ENCODE results near the gene RS1. TPM values are rescaled to one million over a fixed set of nuclear protein-coding genes. Genes with fewer than 3 reads are reported as not detected.
A peak's percentile ranks its signal among the peaks of the same experiment; 100 is the strongest.

The RS1 gene
- total RNA-seq, 1 experiment from 2014 or later, result not detected

DNA sequence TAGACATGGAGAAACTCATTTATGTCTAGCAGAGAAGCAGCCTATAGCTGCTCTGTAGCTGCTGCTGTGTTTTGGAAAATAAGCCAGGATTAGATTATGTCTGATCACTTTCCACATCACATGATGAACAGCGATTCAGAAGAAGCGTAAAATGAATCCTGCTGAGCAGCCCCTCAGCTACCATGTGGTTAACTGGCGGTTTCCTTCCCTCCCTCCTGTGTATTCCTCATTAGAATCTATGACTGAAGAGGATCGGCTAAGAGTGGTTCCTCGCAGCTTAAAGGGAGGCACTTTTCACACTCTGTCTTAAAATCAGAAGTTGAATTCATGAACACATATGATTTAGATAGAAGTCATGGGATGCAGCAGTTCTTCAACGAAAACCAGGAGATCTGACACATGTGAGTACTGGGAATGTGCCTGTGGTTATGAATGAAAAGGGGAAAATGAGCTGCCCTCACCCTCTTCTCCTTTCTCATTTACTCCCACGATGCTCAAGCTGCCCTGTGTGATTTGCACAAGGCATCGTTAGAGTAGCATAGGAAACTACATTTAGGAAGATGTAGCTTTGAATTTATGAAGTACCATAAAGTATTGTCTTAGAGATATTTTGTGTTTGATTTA lies 35.6 kb upstream of the RS1 start, which contains the start of gene PPEF1:
Gene PPEF1 (plus strand): TSS at position 220 of the 624 bp plus-strand sequence. CDS start 136 bp downstream, at position 356.
- BruUV-seq (replicated peaks), result no TSS peak
- Mint-ChIP-seq H3K27me3 (ENCODE audit: unreplicated experiment) (no peaks in the 10 kb centered on the region), H3K4me1 (ENCODE audit: low read depth, unreplicated experiment) (peaks cover 1% of the 10 kb centered on the region), H3K4me3 (ENCODE audit: low read depth, unreplicated experiment) (no peak within 1 kb of the TSS), H3K36me3 (ENCODE audit: insufficient read depth, unreplicated experiment) (peaks cover 5% of the 10 kb centered on the region), H3K9me3 (ENCODE audit: low read depth, unreplicated experiment) (no peaks in the 10 kb centered on the region), H3K27ac (ENCODE audit: unreplicated experiment) (no peak within 1 kb of the TSS)
- CTCF ChIA-PET, result no interaction called here
- TF ChIP-seq, protein P1, sequence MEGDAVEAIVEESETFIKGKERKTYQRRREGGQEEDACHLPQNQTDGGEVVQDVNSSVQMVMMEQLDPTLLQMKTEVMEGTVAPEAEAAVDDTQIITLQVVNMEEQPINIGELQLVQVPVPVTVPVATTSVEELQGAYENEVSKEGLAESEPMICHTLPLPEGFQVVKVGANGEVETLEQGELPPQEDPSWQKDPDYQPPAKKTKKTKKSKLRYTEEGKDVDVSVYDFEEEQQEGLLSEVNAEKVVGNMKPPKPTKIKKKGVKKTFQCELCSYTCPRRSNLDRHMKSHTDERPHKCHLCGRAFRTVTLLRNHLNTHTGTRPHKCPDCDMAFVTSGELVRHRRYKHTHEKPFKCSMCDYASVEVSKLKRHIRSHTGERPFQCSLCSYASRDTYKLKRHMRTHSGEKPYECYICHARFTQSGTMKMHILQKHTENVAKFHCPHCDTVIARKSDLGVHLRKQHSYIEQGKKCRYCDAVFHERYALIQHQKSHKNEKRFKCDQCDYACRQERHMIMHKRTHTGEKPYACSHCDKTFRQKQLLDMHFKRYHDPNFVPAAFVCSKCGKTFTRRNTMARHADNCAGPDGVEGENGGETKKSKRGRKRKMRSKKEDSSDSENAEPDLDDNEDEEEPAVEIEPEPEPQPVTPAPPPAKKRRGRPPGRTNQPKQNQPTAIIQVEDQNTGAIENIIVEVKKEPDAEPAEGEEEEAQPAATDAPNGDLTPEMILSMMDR (IDR thresholded peaks at IDR 0.05; ENCODE audit: unreplicated experiment), result no peak
- intact Hi-C loops (cut with micrococcal nuclease; ENCODE audit: unreplicated experiment), result no loop called here
- DNase-seq, result no peak

DNA sequence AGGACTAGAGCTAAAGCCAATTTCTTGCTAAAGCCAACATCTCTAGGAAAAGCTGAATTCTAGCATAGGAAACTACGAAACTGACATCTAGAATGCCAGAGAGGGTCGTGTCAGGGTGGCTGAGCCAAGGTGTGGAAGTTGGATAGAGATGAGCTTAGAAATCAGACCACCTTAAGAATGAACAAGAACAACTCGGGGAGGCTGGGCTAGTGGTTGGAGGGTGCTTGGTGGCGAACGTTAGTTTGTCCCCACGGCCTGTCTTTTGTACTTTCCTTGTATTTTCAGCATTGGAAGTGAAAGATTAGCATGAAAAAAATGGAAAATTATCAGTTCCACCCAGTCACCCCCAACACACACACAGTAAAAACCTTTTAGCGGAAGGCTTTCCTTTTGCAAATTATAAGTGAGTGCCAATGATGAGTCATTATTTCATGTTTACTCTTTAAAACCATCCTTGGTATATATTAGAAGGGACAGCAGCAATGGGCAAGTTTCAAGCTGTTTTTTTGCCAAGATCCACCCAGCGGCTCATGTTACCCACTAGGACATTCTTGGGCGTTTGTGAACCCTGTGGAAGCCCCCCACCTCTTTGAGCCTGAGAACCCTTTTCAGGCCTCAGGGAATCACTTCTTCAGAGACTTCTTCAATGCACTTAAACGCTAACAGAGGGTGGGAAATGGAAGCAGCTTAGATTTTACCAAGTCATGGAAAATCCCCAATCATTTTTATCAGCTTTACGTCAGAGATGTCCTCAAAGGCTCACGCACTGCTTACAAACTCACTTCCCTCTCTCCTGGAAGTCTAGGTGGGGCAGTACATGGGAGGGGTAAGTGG lies 30.7 kb upstream of the RS1 start:
- peak; percentile 3 for DNase-seq
- BruUV-seq (replicated peaks), result no TSS peak
- H3K36me3 Mint-ChIP-seq (ENCODE audit: insufficient read depth, unreplicated experiment), result peaks cover 6% of the 10 kb centered on the region
- no peaks in the 10 kb centered on the region for H3K9me3 Mint-ChIP-seq (ENCODE audit: low read depth, unreplicated experiment)
- peak overlapping the region; percentile 73 for H3K27ac Mint-ChIP-seq (ENCODE audit: unreplicated experiment)
- peak overlapping the region; percentile 6 for H3K4me3 Mint-ChIP-seq (ENCODE audit: low read depth, unreplicated experiment)
- H3K27me3 Mint-ChIP-seq (ENCODE audit: unreplicated experiment), result peaks cover 10% of the 10 kb centered on the region
- peaks cover 12% of the 10 kb centered on the region for H3K4me1 Mint-ChIP-seq (ENCODE audit: low read depth, unreplicated experiment)
- intact Hi-C loops (cut with micrococcal nuclease; ENCODE audit: unreplicated experiment), result no loop called here
- CTCF ChIA-PET, result interaction anchor here (1.2 kb wide), 2 partner anchors 9 to 22 kb away, joined by 3 read pairs; no protein-coding TSS in a partner anchor
- TF ChIP-seq, protein P1 (IDR thresholded peaks at IDR 0.05; ENCODE audit: unreplicated experiment), result no peak

DNA sequence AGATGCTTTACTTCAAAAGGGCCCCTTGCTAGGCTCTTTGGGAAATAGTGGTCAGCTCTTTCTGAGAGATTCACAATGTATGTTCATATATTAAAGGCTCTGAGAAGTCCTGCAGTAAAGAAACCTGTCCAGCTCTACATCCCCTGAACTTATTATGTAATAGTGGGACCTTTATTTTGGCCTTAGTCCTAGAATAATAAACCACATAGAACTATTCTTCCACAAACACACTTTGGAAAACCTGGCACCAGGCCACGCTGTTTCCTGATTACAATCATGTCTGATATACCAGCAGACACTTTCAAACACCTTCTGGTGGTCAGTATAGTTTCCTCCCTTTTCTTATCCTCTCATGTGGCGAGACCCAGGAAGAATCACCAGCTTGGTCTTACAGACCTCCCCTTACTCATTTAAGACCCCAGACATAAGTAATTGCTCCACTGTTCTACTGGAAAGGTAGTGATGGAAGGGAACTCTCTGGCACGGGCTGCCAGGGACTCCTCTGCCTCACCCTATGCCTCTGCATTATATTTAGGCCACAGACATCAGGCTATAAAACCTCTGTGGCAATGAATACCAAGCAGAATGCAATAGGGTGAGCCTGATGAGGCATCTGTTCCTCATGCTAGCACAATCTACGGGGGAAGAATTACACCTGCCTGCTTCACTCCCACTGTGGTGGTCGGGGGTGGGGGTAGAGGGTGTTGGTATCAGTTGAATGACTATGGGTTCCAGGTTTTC lies 29.9 kb upstream of the RS1 start:
- CTCF ChIA-PET, result interaction anchor here (1.2 kb wide), 2 partner anchors 10 to 23 kb away, joined by 3 read pairs; no protein-coding TSS in a partner anchor
- H3K9me3 Mint-ChIP-seq (ENCODE audit: low read depth, unreplicated experiment), result no peaks in the 10 kb centered on the region
- DNase-seq, result peak; percentile 40
- peaks cover 12% of the 10 kb centered on the region for H3K4me1 Mint-ChIP-seq (ENCODE audit: low read depth, unreplicated experiment)
- intact Hi-C loops (cut with micrococcal nuclease; ENCODE audit: unreplicated experiment), result no loop called here
- peaks cover 10% of the 10 kb centered on the region for H3K27me3 Mint-ChIP-seq (ENCODE audit: unreplicated experiment)
- H3K36me3 Mint-ChIP-seq (ENCODE audit: insufficient read depth, unreplicated experiment), result peaks cover 6% of the 10 kb centered on the region
- BruUV-seq (replicated peaks), result no TSS peak
- peak overlapping the region; percentile 73 for H3K27ac Mint-ChIP-seq (ENCODE audit: unreplicated experiment)
- H3K4me3 Mint-ChIP-seq (ENCODE audit: low read depth, unreplicated experiment), result peak overlapping the region; percentile 6
- TF ChIP-seq, protein P1 (IDR thresholded peaks at IDR 0.05; ENCODE audit: unreplicated experiment), result no peak

Measured in Calu3 (cell line).